DND-41 (cell line): ENCODE results near the gene PTPRG.

Experiments
- ATAC-seq: fragments of 200-7000 bp; cut with Tn5 transposase; 3 replicates; pipeline ENCODE4 v1.9.1; 2021; ENCODE audit warnings: low read depth; ENCODE audit not compliant: insufficient read depth
- DNase-seq: peaks from one replicate; pipeline ENCODE4 v3.0.0-alpha.2; 2020
- H2AFZ ChIP-seq: 2 replicates; pipeline ENCODE4 v1.6.0; 2012; ENCODE audit warnings: low read depth, low read length
- H3K27ac ChIP-seq: 2 replicates; pipeline ENCODE4 v1.5.1; 2012; ENCODE audit warnings: low read length, inconsistent platforms
- H3K27me3 ChIP-seq: fragments of 200-600 bp; sonication (generic); 2 replicates; pipeline ENCODE4 v1.6.0; 2012; ENCODE audit warnings: low read length, mild to moderate bottlenecking, inconsistent platforms; ENCODE audit not compliant: insufficient read depth, poor library complexity
- H3K36me3 ChIP-seq: 2 replicates; pipeline ENCODE4 v1.5.1; 2012; ENCODE audit warnings: low read length, inconsistent platforms; ENCODE audit not compliant: insufficient read depth
- H3K4me1 ChIP-seq: 2 replicates; pipeline ENCODE4 v1.5.1; 2012; ENCODE audit warnings: mild to moderate bottlenecking, low read length; ENCODE audit not compliant: insufficient read depth
- H3K4me2 ChIP-seq: 2 replicates; pipeline ENCODE4 v1.6.0; 2012; ENCODE audit warnings: mild to moderate bottlenecking, moderate library complexity, low read length, inconsistent platforms; ENCODE audit not compliant: insufficient read depth
- H3K4me3 ChIP-seq, 2 experiments: fragments of 200-600 bp in 1 of 2; shearing (Covaris generic) in 1 of 2; 2 replicates each; pipeline ENCODE4 v1.5.1; 2012 to 2016; ENCODE audit warnings: inconsistent platforms in 2 of 2, low read length in 2 of 2, mild to moderate bottlenecking in 2 of 2, low read depth in 1 of 2, moderate library complexity in 1 of 2
- H3K79me2 ChIP-seq: 2 replicates; pipeline ENCODE4 v1.6.0; 2012; ENCODE audit warnings: low read length, inconsistent platforms; ENCODE audit not compliant: insufficient read depth
- H3K9ac ChIP-seq: 2 replicates; pipeline ENCODE4 v1.6.0; 2012; ENCODE audit warnings: low read depth, mild to moderate bottlenecking, inconsistent platforms, low read length, moderate library complexity
- H3K9me3 ChIP-seq: 2 replicates; pipeline ENCODE4 v1.5.1; 2012; ENCODE audit warnings: low read length, moderate library complexity, mild to moderate bottlenecking, inconsistent platforms; ENCODE audit not compliant: insufficient read depth, severe bottlenecking
- H4K20me1 ChIP-seq: 2 replicates; pipeline ENCODE4 v1.6.0; 2012; ENCODE audit warnings: low read length; ENCODE audit not compliant: insufficient read depth
- EZH2 ChIP-seq: IDR thresholded peaks from 3 replicates; pipeline ENCODE4 v1.6.1; 2012; ENCODE audit warnings: borderline replicate concordance, low read depth, mild to moderate bottlenecking, moderate library complexity, low read length, inconsistent platforms; ENCODE audit not compliant: severe bottlenecking
- TF ChIP-seq, protein P1 (sequence below): IDR thresholded peaks from 2 replicates; pipeline ENCODE4 v1.5.1; 2012; ENCODE audit warnings: borderline replicate concordance, low read length, moderate library complexity, mild to moderate bottlenecking; ENCODE audit not compliant: poor library complexity, severe bottlenecking; ENCODE audit errors: extremely low read depth

Gene PTPRG

DNA sequence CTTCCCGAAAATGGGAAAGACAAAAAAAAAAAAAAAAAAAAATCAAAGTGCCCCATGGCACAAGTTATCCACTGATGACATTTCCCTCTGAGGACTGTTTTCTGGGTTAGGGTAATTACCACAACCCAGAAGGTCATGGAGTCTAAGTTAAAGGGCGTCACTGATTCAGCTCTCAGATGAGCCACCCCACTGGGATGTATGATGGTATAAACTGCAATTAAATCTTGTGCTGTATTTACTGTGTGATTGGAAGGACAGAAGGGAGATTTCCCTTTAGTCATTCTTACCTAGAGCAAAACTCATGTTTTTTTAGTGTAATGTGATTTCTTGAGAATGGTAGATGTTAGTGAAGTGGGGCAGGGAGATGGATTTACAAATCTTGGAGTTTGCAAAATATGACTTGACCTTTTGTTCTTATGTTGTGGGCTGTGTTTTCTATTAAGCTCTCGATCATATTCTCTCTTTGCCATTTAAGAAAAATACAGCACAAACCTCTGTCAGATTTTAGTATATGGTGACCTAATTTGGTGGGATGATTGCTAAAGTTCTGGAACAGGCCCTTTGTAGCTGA lies 244.2 kb downstream of the PTPRG start:
- Histone ChIP-seq H3K27ac (no peak overlapping the region), H3K27me3 (no peaks in the 10 kb centered on the region), H3K36me3 (no peaks in the 10 kb centered on the region), H3K9me3 (no peaks in the 10 kb centered on the region), H4K20me1 (no peaks in the 10 kb centered on the region), H3K9ac (no peak overlapping the region), H2AFZ (no peak overlapping the region), H3K4me3 (no peak overlapping the region), H3K79me2 (no peaks in the 10 kb centered on the region), H3K4me1 (peaks cover 14% of the 10 kb centered on the region), H3K4me2 (no peak overlapping the region)
- ATAC-seq (no peak), DNase-seq (no peak)
- TF ChIP-seq, protein P1, sequence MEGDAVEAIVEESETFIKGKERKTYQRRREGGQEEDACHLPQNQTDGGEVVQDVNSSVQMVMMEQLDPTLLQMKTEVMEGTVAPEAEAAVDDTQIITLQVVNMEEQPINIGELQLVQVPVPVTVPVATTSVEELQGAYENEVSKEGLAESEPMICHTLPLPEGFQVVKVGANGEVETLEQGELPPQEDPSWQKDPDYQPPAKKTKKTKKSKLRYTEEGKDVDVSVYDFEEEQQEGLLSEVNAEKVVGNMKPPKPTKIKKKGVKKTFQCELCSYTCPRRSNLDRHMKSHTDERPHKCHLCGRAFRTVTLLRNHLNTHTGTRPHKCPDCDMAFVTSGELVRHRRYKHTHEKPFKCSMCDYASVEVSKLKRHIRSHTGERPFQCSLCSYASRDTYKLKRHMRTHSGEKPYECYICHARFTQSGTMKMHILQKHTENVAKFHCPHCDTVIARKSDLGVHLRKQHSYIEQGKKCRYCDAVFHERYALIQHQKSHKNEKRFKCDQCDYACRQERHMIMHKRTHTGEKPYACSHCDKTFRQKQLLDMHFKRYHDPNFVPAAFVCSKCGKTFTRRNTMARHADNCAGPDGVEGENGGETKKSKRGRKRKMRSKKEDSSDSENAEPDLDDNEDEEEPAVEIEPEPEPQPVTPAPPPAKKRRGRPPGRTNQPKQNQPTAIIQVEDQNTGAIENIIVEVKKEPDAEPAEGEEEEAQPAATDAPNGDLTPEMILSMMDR: no peak
- TF ChIP-seq EZH2: no peak

DNA sequence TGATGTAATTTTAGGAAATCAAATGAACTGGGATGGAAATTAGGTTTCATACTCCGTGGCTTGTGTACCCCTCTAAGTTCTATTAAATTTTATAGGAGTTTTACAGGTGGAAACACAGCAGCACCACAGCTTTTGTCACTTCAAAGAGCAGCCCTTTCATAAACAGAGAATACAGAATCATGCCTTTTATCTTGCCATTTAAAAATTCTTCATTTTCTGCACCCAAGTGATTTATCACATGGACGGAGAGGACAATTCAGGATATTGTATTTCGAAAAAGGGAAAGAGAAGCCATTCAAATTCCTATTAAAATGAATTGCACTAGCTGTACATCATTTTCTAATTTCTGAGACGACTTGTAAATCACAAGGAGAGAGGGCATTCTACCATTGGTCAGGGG lies 245.4 kb downstream of the PTPRG start:
- Histone ChIP-seq H3K9me3 (no peaks in the 10 kb centered on the region), H3K4me3 (no peak overlapping the region), H3K27ac (no peak overlapping the region), H3K4me2 (no peak overlapping the region), H2AFZ (no peak overlapping the region), H3K36me3 (no peaks in the 10 kb centered on the region), H4K20me1 (no peaks in the 10 kb centered on the region), H3K79me2 (no peaks in the 10 kb centered on the region), H3K9ac (no peak overlapping the region), H3K4me1 (peaks cover 14% of the 10 kb centered on the region), H3K27me3 (no peaks in the 10 kb centered on the region)
- DNase-seq (no peak), ATAC-seq (no peak)
- no peak for TF ChIP-seq EZH2
- TF ChIP-seq, protein P1: no peak

DNA sequence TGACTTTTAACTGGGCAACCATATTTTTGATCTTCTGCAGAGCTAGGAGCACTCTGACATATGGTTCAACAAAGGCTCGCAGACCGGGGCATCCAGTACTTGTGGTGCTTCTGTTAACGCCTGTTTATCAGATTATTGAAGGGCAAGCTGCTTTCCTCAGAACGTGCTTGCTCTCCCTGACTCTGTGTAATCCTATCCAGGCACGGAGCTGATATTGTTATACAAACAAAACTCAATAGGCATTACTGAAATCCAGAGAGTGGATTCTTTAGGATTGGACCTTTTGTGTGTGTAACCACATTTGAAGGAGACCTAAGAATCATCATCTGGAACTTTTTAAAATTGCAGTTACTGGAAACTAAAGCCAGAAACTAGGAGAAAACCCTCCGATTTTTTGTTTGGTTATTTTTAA lies 246.5 kb downstream of the PTPRG start:
- Histone ChIP-seq H3K79me2 (no peaks in the 10 kb centered on the region), H3K4me1 (peaks cover 14% of the 10 kb centered on the region)
- DNase-seq: no peak

More for the DNA sequence above, 246.5 kb downstream of the PTPRG start:
- Histone ChIP-seq H2AFZ (no peak overlapping the region), H3K9me3 (no peaks in the 10 kb centered on the region), H3K9ac (no peak overlapping the region), H3K4me3 (no peak overlapping the region), H3K36me3 (no peaks in the 10 kb centered on the region), H3K4me2 (no peak overlapping the region), H4K20me1 (no peaks in the 10 kb centered on the region), H3K27ac (no peak overlapping the region), H3K27me3 (no peaks in the 10 kb centered on the region)
- TF ChIP-seq, protein P1: no peak
- no peak for TF ChIP-seq EZH2
- no peak for ATAC-seq
